ENCODE data around the gene NFXL1.

Gene NFXL1

DNA sequence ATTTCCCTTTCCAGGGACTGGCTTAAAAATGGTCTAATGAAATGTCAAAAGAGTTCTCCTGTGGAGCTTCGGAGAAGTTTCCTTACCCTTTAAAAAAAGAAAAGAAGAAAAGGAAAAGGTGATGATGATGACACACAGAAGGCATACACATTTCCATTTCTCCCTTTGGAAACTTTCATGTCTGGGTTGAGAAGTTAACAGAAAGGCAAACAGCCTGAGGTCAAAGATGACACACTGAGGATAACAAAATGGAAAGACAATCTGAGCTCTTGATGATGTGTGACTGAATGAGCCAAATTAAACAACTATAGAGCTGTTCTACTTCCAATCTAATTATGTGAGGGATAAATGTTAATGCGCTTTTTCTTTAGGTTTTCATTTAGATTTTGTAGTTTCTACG is 32.2 kb downstream of the NFXL1 start:
- FAIRE-seq = no peak

DNA sequence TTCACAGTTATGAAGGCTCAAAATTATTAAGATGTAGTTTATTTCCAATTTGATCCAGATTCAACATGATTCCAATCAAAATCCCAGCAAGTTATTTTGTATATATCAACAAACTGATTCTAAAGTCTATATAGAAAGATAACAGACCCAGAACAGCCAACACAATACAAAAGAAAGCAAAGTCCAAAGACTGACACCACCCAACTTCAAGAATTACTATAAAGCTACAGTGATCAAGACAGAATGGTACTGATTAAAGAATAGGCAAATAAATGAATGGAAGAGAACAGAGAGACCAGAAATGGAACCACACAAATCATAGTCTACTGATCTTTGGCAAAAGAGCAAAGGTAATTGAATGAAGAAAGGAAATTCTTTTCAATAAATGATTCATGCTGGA is 34.9 kb downstream of the NFXL1 start:
- FAIRE-seq = peak; percentile 41

GRCh38 chr4:47876784-47877546 is 37.4 kb downstream of the NFXL1 start:
- FAIRE-seq = no peak

DNA sequence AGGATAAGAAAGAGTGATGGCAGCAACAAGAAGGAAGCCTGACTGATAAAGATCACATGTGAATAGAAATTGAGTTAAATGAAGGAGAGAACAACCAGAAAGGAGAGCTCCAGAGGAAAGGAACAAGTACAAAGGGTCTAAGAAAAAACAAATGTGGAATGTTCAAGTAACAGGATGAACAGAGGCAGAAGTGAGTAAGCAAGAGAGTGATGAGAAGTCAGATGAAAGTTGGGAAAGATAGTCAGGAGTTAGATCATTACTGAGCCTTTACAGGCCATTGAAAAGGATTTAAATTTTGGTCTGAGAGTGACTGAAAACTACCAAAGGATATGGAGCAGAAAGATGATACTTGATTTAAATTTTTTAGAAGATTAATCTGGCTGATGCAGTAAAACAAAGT is 38.1 kb downstream of the NFXL1 start:
- no peak for FAIRE-seq

- FAIRE-seq = no peak
Observed at GRCh38 chr4:47873877-47874541, 40.4 kb downstream of the NFXL1 start.

DNA sequence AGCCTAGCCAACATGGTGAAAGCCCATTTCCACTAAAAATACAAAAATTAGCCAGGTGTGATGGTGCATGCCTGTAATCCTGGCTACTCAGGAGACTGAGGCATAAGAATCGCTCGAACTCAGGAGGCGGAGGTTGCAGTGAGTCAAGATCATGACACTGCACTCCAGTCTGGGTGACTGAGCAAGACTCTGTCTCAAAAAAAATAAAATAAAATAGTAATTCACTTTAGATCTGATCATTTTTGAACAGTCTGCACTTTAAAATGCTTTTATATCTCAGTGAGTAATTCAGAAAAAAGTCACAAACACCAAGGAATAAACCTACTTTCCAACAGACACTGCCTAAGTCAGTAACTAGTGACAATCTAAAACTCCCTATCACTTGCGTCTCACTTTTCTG is 50.9 kb downstream of the NFXL1 start:
- FAIRE-seq = no peak

DNA sequence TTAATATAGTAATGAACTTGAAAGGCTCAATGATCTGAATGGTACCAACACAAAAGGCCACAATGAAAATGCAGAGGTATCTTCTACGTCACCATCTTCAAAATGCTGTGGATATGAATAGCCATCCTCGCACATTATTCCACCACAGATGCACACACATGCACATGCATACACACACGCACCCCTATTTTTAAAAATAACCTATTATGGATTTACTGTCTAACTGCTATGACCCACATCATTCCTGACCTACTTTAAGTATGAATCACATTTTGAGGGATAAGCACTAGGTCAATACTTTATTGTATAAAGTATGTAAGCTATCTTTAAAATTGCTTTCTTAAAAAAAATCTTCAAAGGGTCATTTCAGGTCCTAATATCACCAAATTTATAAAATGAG is 52.1 kb downstream of the NFXL1 start:
- no peak for FAIRE-seq

GRCh38 chr4:47860305-47860704 is 54.1 kb downstream of the NFXL1 start:
- no peak for FAIRE-seq

DNA sequence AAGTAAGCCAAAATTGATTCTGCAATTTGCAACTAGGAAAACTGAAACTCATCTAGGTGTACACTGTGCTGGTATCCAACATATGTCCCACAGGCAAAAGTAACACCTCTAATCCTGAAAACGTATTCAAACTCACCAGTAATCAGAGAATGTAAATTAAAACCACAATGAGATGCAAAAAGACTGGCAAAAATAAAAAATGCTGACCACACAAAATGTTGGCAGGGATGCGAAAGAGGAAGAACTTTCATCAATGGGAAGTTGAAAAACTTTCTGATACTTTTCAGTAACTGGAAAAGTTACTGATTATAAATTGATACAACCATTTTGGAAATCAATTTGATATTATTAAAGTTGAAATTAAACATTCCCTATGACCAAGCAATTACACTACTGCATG is 56.4 kb downstream of the NFXL1 start:
- FAIRE-seq = no peak

- no peak for FAIRE-seq
Observed at GRCh38 chr4:47856713-47857112, 57.7 kb downstream of the NFXL1 start.

DNA sequence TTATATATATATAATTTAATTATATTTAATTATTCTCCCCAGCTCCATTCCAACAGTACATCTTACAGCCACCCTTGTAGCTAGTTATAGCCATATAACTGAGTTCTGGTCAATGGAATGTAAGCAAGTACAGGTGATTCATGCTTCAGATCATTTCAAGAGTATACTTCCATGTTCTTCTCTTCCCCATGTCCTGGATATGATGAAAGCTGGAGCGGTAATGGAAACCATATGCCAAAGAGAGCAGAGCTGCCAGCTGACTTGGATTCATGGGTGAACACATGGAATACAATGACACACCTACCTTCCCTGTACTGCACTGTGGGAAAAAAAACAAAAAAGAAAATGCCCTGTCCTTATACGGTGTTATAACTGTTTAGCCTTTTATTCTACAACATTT is 59.0 kb downstream of the NFXL1 start:
- FAIRE-seq = no peak

DNA sequence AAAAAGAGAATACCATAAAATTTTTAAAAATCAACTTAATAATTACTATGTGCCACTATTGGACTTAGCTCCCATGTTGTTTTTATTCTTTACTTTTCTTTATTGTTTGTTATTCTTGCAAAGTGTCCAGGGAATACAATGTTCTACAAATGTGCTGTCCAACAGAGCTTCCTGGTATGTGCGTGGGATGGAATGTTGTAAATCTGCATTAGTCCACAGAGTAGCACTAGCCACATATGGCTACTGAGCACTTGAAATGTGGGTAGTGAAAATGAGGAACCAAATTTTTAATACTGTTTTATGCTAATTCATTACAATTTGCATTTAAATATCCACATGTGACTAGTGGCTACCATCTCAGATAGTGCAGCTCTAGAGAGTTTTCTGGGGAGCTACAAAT is 62.2 kb downstream of the NFXL1 start:
- no peak for FAIRE-seq

- no peak for FAIRE-seq
Observed at GRCh38 chr4:47849466-47849865, 64.9 kb downstream of the NFXL1 start.

GRCh38 chr4:47848041-47848440 is 66.3 kb downstream of the NFXL1 start:
- FAIRE-seq = peak; percentile 13

GRCh38 chr4:47842985-47843384 is 71.4 kb downstream of the NFXL1 start:
- no peak for FAIRE-seq

DNA sequence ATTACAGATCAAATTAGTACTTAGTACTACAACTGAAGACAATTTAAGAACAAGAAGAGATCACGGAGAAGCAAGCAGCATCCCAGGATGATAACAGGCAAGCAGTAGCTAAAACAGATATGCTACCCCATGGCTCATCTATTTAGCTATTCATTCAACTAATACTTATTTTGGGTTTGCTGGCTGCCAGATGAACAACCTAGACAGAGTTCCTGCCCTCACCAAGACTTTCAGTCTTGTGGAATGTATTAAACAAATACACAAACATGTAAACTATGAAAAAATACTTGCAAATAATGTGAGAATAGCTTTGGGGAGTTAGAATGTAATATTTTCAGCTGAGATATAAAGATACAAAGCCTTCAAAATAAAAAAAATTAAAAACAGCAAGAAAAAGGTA is 74.1 kb downstream of the NFXL1 start:
- FAIRE-seq = no peak

DNA sequence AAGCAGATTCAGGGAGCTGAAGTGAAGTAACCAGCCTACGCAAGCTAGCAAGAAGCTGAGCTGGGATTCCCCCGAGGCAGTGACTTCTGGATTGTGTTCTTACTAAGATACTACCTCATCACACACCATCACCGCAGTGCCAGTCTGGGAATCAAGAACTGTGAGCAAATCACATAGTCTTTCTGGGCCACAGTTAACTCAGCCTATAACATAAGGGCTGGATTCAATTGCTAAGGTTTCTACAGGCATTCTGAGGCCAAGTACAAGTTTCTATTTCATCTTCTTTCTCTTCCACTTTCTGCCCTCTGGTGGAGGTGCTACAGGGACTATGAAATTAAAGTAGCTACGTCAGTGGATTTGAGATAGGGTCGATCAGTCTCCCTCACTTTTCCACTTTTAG is 75.1 kb downstream of the NFXL1 start:
- no peak for FAIRE-seq

DNA sequence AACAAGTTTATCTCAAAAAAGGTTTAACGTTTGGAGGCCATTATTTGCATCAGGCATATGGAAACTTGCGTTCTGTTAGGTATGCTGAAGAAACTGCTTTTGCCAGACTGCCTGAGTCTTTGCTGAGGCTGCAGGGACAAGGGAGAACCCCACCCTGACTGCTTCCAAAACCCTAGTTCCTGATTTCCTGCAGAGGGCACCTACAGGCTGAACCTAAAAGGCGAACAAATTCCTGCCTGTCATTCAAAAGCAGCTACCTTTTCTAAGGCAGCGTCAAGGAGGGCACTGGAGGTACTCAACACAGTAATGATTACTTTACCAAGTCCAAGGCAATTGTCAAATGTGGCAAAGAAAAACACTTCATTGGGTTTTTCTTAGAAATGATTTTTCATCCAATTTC is 75.9 kb downstream of the NFXL1 start:
- no peak for FAIRE-seq

GRCh38 chr4:47837908-47838294 is 76.5 kb downstream of the NFXL1 start, which contains the start of gene CORIN:
Gene CORIN (minus strand): TSS chr4:47838067. CDS start chr4:47837949, 118 bp downstream.
- no peak for FAIRE-seq

GRCh38 chr4:47837094-47837907 is 77.1 kb downstream of the NFXL1 start:
- no peak for FAIRE-seq

GRCh38 chr4:47836641-47837093 is 77.7 kb downstream of the NFXL1 start:
- FAIRE-seq = peak; percentile 49

DNA sequence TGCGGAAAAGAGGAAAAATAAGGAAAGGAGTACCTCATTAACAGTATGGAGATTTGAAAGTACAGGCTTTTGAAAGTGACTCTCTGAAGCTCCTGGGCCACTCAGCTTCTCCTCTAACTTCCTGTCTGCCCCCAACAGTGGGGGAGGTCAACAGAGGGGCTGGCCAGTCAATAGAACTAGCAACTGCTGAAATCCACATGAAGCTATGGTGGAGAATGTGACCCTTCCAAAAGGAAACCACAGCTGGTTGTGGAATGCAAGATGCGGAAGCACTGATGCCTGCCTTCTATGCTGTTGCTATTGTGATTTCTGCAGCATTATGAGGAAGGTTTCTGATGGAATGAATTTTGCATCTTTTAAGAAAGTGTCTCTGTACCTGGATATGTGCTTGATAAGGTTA is 78.9 kb downstream of the NFXL1 start:
- FAIRE-seq = no peak

DNA sequence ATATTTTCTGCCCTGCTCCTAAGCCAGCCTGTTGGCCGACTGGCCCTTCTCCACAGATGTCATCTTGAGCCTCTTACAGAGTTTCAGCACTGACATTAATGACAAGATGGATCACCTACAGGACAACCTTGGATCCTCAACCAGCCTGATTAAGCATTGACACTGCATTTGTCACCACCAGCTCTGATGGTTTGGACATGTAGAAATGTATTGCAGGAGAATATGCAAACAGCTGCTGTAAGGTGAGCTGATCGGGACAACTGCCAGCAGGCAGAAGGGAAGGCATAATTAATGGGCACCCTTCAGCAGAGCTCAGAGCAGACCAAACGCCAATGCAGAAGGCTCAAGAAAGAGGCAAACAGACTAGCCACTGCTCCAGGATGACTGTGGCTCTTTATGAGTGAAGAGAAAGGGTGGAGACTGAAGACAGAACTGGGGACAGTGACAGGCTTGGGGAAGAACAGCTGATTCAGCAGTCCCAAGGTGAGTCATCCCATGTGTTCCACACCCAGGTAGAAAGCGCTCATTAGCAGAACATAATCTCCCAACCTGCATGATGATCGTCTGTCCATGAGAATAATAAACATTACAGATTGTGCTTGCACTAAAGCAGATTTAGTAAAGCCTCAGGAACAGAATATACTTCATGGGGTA is 83.2 kb downstream of the NFXL1 start:
- peak; percentile 13 for FAIRE-seq

Measured in islet of Langerhans (tissue), 1 donor.